ENCODE data around the gene MRC1. TPM values are rescaled to one million over a fixed set of nuclear protein-coding genes. Genes with fewer than 3 reads are reported as not detected.

The MRC1 gene
- polyA plus RNA-seq, 1 donor = 14.5 TPM

DNA sequence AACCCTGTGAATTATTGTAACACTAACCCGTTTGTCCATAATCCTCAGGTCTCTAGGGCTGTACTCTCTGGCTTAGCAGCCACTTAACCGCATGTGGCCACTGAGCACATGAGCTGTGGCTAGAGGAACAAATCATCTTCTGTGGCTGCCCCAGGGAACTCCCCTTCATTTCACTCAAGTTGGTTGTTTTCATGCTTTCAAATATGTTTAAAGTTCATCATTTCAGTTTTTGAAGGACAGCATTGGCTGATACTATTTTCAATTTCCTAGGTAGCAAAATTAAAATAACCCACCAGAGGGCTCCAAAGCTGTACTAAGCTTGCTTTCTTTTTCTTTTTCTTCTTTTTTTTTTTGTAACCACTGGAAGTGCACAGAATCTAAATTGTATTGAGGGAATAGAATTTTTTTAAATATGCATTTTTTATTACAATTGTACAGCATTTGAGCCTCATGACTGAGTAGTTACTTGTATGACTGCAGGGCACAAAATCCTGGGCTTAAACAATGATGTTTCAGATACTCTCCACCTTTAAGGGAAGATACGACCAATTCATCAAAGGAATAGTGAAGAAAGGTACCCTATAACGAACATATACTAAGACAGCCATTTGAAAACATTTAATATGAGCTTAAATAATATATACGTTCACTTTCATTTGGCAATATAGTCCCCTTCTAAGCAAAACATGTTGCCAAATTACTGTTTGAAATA is 38.6 kb downstream of the MRC1 start:
- peak; percentile 9 for DNase-seq (ENCODE audit: low read depth)

DNA sequence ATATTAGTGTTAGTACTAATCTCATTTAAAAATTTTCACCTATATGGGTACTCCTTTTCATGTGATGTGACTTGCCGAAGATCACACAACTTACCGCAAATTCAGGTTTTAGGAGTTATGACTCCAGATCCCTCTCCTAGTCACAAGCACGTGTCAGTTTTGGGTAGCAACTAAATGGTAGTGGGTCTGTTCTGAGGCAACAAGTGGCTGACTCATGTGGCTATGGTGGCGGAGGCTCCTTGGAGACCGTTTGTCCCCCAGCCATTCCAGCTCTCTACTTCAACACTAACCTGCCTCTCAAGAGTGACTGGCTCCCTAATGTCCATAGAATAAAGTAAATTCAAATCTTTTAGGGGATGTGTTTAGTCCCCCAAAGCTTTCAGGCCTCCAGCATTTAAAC is 39.5 kb downstream of the MRC1 start:
- DNase-seq (ENCODE audit: low read depth) = no peak

DNA sequence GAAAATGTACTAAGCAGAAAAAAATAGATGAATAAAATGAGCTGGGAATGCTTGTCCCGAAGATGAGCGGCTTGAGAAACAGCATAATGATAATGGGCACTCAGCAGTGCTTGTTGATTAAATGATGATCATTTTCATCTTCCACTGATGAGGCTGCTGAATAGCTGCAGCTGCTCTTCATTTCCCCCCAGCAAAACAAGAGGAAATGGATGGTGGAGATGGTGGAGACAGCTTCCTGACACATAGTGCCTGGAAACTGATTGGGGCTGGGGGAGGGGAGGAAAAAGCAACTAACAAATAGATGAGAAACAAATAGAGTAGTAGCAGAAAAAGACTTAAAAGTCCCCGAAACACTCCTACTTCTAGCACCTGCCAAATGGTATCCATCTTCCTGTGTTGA is 41.4 kb downstream of the MRC1 start:
- DNase-seq (ENCODE audit: low read depth) = no peak

DNA sequence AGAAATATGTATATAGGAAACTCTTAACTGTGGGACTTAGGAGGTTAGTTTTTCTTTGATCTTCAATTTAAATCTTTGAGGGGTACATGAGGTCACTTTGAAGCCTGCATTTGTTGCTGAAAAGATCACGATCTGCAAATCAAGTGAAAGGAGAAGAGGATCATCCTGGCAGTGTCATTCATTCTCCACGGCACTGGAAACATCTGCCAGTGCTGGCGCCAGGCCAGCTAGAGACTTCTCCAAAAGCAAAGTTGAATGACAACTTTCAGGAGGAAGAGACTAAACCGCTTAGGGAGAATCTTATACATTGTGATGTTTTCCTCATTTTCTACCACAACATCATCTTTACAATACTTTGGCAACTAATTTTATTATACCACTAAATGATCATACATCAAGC is 42.5 kb downstream of the MRC1 start:
- DNase-seq (ENCODE audit: low read depth) = peak; percentile 28

DNA sequence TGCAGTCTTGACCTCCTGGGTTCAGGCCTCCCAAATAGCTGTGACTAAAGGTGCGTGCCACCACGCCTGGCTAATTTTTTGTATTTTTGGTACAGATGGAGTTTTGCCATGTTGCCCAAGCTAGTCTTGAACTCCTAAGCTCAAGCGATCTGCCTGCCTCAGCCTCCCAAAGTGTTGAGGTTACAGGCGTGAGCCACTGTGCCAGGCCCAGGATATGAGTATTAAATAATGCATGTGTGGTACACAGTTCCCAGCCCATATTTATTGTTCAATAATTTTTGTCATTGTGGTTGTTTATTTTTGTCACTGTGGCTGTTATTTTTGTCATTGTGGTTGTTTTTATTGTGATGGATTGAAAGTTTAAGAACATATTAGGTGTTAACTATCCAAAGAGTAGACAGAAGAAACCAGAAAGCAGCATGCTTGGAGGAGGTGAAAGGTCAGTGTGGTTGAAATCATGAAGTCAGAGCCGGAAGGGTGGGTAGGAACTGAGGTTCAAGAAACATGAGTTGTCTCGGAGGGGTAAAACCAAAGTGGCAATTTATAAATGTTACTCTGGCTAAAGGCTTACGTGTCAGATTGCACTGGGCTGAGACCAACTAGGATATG is 45.0 kb downstream of the MRC1 start:
- DNase-seq (ENCODE audit: low read depth) = no peak

DNA sequence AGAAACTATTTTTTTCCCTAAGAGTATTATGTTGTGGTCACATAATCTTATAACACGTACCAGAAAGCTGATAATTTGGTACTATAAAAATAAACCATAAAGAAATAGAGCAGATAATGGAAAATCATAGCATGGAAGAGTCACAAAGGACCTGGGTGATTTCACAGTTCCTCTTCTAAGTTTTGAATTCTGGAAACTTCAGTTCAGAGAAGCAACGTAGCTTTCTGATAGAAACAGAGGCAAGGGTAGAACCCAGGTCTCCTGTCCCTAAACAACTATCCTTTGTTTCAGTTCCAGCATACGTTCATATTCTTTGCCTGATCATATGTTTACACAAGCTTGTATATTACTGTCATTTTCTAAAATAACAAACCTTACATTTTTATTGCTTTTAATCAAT is 47.9 kb downstream of the MRC1 start:
- DNase-seq (ENCODE audit: low read depth) = no peak

DNA sequence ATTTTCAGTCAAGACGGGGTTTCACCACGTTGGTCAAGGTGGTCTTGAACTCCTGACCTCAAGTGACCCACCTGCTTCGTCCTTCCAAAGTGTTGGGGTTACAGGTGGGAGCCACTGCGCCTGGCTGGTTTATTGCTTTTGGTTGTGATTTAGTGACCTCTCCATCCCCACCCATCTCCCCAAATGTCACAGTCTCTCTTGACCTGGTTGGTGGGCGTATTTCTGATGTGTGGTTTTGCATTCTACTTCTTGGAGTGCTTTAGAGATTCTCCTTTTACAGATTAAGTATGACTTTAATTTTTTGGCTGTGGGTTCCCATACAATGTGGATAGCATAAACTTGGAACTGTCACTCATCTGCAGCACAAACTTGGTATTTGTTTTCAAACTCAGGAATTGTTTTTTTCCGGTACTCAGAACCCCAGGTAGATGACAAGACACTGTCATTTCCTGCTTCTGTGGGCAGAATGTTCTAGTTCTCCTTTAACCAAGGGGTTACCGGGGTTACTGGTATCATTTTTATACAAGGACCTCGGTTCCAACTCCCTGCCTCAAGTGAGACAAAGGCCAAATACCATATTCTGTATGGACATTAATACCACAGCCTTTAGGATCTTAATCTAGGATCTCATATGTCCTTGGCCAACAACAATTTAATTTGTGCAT is 50.5 kb downstream of the MRC1 start:
- no peak for DNase-seq (ENCODE audit: low read depth)

DNA sequence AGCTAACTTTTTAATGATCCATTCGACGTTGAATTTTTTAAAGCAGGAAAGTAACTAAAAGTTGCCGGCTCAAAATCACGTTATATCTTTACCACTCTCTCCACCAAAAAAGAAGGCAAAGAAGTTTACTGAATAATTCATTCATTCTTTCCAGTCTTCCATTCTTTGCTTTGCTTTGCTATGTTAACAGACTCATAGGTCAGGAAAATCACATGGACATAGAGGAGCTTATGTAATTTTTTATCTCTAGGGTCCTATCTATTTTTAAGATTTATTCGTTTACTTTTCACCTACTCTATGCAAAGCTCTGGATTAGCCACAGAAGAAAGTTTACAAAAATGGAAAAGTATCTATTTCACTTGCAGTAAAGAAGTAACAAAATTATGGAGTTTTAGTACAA is 52.6 kb downstream of the MRC1 start:
- DNase-seq (ENCODE audit: low read depth) = no peak

DNA sequence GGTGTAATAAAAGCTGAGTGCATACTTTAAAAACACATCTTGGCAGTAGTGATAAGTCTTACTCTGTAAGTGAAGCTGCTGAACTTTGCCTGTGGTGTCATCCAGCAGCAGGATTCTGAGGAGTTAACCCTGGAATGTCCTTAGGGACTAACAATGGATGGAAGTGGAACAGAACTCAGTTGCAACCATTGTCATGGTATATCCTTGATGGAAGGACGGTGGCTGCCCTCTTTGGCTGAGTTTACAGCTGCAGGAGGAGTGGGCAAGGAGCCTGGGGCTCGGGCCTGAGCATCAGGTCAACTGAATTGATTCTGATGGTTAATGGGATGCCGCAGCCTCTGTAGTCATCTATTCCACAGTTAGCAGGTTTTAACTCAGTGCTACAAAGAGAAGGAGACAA is 56.2 kb downstream of the MRC1 start:
- DNase-seq (ENCODE audit: low read depth) = no peak

DNA sequence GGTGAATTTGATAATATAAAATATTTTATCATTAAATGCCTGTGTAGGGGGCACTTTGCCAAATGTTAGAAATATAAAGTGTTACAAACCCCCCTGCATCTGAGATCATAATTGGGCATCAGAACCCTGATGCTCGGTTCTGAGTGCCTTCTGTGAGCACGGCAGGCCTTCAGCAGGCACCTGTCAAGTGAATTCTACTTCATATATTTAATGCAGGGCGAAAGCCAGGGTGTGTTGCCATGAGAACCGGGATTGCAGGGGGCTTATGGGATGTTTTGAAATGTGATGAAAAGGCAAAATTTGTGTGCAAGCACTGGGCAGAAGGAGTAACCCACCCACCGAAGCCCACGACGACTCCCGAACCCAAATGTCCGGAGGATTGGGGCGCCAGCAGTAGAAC is 57.2 kb downstream of the MRC1 start:
- no peak for DNase-seq (ENCODE audit: low read depth)

DNA sequence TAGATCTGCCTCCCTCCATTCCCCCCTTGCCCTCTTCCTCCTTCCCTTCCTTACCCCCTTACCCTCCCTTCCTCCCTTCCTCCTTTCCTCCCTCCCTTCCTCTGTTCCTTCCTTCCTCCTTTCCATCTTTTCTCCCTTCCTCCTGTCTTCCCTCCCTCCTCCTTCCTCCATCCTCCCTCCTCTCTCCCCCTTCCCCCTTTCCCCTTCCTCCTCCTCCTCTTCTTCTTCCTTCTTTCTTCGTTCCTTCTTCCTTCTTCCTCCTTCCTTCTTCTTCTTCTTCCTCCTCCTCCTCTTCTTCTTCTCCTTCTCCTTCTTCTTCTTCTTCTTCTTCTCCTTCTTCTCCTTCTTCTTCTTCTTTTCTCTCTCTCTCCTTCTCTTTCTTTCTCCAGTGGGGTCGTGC is 57.9 kb downstream of the MRC1 start:
- no peak for DNase-seq (ENCODE audit: low read depth)

DNA sequence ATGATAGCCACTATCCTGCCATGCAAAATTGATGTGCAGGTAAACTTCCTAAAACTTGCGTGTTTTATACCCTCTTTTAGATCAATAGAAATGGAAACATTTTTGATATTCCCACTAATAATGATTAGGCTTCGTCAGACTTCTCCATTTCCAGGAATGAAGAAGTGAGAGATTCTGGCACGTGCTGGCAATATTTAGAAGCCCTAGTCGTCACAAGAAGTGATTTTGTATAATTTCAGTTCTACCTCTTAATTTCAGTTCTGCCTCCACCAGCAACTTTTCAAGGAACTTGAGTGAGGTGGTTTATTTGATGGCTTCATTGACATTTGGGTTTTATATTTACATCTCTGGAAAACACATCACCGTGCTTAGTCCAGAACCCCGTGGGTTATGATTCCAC is 61.9 kb downstream of the MRC1 start:
- DNase-seq (ENCODE audit: low read depth) = no peak

DNA sequence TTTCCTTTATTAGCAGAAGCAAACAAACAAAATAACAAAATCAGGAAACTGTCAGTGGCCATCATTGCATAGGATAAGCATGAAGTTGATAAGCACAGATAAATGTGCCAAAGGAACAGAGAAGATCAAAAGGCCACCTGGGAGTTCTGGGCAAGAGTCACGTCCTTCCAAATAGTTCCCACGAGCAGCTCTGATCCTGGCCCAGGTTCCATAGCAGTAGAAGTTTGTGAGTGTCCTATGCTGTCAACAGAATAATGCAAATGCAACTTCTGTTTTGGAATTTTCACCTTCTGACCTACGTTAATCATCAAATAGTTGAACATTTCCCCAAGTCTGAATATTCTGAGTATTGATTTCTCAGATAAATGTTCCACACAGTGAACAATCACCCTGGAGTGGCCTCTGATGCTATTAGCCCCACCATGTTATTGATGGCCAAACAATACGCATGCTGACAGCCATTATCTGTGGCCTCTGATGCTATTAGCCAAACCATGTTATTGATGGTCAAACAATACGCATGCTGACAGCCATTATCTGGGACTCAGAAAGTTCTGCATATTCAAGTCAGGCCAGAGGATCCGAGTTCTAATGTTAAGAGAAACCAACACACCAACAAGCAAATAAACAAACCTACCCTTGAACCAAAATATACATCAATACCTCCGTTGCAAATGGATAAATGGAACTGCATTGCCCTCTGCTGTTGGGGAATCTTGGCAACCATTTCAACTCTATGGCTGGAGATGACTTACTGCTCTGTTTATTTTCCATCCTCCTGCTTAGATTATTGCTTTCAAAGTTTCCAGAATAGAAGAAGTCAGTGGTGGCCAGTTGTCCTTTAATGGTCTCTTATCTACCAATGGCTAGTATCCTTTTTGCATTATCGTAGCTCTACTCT is 63.3 kb downstream of the MRC1 start:
- no peak for DNase-seq (ENCODE audit: low read depth)

DNA sequence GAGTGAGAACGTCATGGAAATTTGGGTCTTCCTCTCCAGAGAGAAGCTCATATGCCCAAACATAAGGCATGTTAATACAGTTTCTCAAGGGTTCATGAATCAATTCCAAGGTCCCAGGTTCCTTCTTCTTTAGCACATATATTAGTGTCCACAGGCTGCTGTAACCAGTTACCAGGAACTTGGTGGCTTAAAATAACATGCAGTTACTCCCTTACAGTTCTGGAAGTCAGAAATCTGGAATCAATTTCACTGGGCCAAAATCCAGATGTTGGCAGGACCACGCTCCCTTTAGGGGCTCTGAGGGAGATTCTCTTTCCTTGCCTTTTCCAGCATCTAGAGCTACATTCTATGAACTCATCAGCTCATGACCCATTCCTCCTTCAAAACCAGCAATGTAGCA is 64.8 kb downstream of the MRC1 start:
- DNase-seq (ENCODE audit: low read depth) = no peak

DNA sequence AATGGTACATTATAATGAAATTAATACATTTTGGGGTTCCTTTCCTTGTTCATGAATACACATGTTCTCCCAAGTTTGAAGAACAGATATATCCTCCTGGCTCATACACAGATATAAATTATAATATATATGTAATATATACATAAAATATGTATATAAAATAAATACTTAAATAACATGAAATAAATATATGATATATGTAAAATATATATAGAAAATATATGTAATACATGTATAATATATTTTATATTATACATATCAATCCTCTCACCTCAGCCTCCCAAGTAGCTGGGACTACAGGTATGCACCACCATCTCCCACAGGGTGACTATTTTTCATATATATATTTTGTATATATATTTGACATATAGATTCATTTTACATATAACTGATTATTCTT is 68.0 kb downstream of the MRC1 start:
- DNase-seq (ENCODE audit: low read depth) = no peak

DNA sequence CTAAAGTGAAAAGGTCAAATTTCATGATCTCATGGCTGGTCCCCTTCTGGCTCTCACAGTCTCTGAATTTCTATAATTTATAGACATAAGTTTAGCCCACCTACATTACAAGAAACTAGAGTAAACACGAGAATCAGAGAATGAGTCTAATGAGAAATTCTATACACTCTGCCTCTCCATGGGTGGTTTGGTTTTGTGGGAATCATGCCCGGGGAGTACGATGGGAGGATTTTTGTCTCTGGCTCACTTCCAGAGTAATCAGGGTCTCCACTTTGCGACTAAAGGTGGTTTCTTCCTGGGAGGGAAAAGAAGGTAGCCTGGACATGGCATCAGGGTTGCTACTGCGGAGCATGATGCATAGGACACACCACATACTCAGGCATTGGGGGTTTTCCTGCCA is 69.7 kb downstream of the MRC1 start:
- DNase-seq (ENCODE audit: low read depth) = no peak

DNA sequence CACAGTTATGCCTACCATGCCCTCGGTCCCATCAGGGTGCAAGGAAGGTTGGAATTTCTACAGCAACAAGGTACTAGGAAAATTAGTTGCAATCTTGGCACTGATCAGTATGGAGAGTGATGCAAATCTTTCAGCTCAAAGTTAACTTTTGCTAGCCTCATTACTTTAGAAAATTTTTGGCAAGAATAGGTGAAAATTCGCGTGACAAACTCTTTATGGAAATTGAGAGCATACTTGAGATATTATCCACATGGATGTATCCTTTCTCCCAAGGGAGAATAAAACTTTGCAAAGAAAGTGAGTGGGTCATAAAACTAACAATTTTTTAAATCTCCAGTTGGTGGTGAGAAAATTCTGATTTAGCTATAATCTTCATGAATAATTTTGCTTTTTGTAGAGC is 71.5 kb downstream of the MRC1 start:
- no peak for DNase-seq (ENCODE audit: low read depth)

DNA sequence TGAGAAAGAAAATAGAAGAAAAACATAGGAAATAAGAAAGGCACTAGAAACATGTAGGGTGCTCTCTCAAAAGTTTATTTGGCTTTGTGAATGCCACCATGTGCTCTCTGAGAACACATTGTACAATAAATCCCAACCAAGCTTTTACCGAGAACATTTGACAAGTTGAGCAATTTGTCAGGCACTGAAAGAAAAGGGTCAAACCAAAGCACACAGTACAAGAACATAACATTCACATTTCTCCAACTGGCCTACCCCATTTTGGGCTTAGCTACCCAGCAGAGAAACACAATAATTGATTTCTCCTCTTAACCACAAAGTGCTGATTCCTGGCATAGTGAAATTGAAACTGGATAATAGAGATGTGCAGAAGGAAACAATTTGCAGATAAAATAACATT is 73.4 kb downstream of the MRC1 start:
- DNase-seq (ENCODE audit: low read depth) = no peak

DNA sequence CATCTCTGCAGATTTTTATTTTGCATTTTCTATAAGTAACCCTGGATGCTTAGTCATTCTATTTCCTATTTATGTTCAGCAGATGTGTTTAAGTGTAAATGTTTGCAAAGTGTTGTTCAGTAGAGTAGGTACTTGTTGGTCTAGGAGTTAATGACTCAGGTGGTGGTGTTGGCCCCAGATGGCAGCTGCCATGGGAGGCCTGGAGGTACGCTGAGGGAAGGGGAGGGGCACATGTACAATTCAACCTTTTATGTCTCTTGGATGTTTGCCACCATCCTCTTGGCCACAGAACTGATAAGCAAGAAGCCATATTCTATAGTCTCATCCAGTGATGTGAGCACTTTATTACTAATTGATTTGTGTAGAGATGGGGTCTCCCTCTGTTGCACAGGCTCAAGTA is 74.5 kb downstream of the MRC1 start:
- DNase-seq (ENCODE audit: low read depth) = no peak

DNA sequence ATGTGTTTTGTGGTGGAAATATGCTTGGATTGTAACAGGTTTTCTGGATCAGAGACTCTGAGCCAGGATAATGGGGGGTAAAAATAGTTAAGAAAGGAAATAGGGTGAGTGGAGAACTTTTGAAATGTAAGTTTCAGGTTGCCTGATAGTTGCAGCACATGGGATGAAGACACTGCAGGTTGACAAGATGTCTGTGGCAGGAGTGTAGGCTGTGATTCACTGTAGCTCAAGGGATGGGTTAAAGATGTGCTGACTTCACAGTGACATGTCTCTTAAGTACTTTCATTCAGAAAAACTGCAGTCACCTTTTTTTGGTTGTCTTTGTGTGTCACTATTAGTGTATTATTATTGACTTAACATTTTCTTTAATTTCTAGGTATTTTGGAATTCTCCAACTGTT is 79.0 kb downstream of the MRC1 start:
- no peak for DNase-seq (ENCODE audit: low read depth)

DNA sequence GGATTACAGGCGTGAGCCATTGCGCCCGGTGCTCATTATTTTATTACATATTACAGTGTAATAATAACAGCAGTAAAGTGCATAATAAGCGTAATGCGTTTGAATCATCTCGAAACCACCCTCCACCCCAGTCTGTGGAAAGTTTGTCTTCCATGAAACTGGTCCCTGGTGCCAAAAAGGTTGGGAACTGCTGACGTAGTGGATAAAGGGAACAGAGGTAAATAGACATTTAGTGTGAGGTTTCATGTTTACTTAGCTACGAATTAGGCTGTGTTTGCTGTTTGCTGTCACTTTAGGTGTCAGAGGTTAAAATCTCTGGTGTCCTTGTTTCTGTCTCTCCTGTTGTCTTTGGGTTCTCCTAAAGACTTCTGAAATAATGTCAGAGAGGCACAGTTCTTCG is 82.3 kb downstream of the MRC1 start:
- no peak for DNase-seq (ENCODE audit: low read depth)

DNA sequence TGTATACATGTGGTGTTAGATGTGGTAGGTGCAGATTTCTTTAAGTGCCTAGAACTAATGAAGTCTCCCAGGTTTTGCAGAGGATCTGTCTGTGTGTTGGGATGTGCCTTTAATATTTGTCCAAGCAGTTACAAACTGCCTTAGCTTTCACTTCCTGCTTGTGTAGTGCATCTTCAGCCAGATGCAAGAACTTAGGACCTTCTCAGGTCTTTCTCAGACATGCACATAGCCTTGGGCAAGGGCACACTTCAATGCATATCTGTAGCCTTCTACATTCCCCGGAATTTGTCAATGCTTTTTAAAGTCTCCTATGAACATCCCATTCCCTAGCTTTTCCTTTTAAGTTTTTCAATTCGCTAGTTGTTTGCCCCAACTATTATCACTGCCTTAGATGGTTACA is 95.4 kb downstream of the MRC1 start:
- no peak for DNase-seq (ENCODE audit: low read depth)

Measured in forelimb muscle (tissue), 1 donor.